GM18498 (cell line): ENCODE results near the gene LPCAT1.

Experiments used
- ATAC-seq: cut with Tn5 transposase; IDR thresholded peaks from one replicate; pipeline ENCODE4 v1.9.1; 2021; ENCODE audit warnings: mild to moderate bottlenecking, moderate library complexity; ENCODE audit not compliant: unreplicated experiment

The LPCAT1 gene

GRCh38 chr5:1555011-1555807 is 31.4 kb upstream of the LPCAT1 start:
- no peak for ATAC-seq

- ATAC-seq: no peak
These were observed 30.7 kb upstream of the LPCAT1 start for GRCh38 chr5:1554410-1554967.

GRCh38 chr5:1553539-1554409 is 30.0 kb upstream of the LPCAT1 start:
- no peak for ATAC-seq

- no peak for ATAC-seq
These were observed 28.9 kb upstream of the LPCAT1 start for GRCh38 chr5:1552521-1553255.

- no peak for ATAC-seq
These were observed 27.9 kb upstream of the LPCAT1 start for GRCh38 chr5:1551426-1552301.

- ATAC-seq: no peak
These were observed 26.7 kb upstream of the LPCAT1 start for GRCh38 chr5:1550287-1551076.

- no peak for ATAC-seq
These were observed 25.8 kb upstream of the LPCAT1 start for GRCh38 chr5:1549475-1550030.

GRCh38 chr5:1548702-1549474 is 25.1 kb upstream of the LPCAT1 start:
- ATAC-seq: no peak

GRCh38 chr5:1547655-1548054 is 23.9 kb upstream of the LPCAT1 start:
- no peak for ATAC-seq

GRCh38 chr5:1547236-1547635 is 23.5 kb upstream of the LPCAT1 start:
- no peak for ATAC-seq

GRCh38 chr5:1546556-1546955 is 22.8 kb upstream of the LPCAT1 start:
- no peak for ATAC-seq

GRCh38 chr5:1545805-1546355 is 22.1 kb upstream of the LPCAT1 start:
- ATAC-seq: no peak

- ATAC-seq: no peak
These were observed 21.5 kb upstream of the LPCAT1 start for GRCh38 chr5:1545126-1545804.

- no peak for ATAC-seq
These were observed 20.7 kb upstream of the LPCAT1 start for GRCh38 chr5:1544294-1544961.

- ATAC-seq: no peak
These were observed 19.9 kb upstream of the LPCAT1 start for GRCh38 chr5:1543398-1544293.

GRCh38 chr5:1542781-1543180 is 19.0 kb upstream of the LPCAT1 start:
- ATAC-seq: no peak
